NCI-H1048 (cell line): ENCODE results near the gene TRIM52.
"Not testable (repeated sequence)": the region's sequence is repeated elsewhere in the genome, so short reads cannot be mapped to it uniquely, and the experiment has no call there.

Experiments used
- DNase-seq: peaks from one replicate; lab custom pipeline; 2025; lab: John Stamatoyannopoulos, UW

TRIM52 gene

DNA sequence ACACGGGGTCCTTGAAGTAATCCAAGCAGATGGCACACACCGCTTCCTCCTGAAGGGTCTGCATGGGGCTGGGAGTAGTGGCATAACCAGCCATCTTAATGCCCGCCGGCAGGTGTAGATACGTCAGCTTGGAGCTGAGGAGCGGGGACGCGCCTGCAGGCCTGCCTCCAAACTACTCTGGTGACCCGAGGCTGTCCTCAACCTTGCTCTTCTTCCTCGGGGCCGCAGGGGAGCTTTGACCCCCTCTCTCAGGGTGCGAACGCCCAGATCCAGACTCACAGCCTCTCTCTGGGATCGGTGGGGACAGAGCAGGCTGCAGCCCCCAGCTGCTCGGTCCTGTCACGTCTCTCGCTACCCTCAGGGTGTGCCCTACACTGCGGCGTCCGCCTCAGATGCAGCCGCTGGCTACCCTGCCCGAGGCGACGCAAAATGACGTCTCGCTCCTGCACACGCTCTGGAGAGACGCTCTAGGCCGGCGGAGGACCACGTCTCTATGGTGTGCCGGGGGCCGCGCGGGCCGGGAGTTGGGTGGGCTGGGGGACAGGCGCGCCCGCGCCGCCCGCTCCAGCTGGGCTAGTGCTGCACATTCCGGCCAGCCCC, at the start of gene TRIM52:
Gene TRIM52 (minus strand): TSS at position 424 of the 600 bp plus-strand sequence. CDS start 330 bp downstream, at position 94.
- DNase-seq = no peak

DNA sequence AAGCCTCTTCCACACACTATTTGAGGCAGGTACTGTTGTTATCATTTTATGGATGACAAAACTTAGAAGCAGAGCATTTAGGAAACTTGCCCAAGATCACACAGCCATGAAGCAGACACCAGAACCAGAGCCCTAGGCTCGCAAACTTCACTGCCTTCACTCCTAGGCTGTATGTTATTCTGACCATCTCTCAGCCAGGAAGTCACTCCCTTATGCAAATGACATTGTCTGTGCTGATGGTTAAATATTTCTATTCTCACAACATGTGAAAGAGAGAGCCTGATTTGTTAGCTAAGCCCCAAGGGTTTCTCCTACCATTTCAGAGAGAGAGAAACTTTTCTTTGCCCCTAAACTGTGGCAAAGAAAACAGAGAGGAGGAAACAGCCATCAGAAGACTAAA, 26.4 kb upstream of the TRIM52 start:
- not testable (repeated sequence) for DNase-seq

- not testable (repeated sequence) for DNase-seq
Measured at GRCh38 chr5:181285962-181286705, 25.2 kb upstream of the TRIM52 start.

- not testable (repeated sequence) for DNase-seq
Measured at GRCh38 chr5:181283841-181284755, 23.2 kb upstream of the TRIM52 start.

GRCh38 chr5:181283347-181283746, 22.4 kb upstream of the TRIM52 start:
- DNase-seq = no peak

- DNase-seq = no peak
Measured at GRCh38 chr5:181282874-181283273, 21.9 kb upstream of the TRIM52 start.

DNA sequence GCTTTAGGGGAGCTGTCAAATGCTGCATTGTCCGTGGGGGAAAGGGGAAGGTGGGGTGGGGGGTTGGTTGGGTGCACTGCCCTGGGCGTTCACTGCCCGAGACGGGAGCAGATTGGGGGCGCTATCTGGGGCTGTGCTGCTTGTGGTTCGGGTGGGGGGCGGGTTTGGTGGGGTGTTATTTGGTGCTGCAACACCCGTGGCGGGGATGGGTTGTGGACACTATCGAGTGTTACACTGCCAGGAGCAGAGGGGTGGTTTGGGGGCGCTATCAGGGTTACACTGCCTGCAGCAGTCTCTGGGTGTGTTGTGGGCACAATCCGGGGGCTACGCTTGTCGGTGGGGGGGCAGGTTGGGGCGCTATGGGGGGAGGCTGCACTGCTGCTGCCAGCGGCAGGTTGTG, 21.5 kb upstream of the TRIM52 start:
- DNase-seq = not testable (repeated sequence)

- DNase-seq = no peak
Measured at GRCh38 chr5:181281984-181282316, 21.0 kb upstream of the TRIM52 start.

DNA sequence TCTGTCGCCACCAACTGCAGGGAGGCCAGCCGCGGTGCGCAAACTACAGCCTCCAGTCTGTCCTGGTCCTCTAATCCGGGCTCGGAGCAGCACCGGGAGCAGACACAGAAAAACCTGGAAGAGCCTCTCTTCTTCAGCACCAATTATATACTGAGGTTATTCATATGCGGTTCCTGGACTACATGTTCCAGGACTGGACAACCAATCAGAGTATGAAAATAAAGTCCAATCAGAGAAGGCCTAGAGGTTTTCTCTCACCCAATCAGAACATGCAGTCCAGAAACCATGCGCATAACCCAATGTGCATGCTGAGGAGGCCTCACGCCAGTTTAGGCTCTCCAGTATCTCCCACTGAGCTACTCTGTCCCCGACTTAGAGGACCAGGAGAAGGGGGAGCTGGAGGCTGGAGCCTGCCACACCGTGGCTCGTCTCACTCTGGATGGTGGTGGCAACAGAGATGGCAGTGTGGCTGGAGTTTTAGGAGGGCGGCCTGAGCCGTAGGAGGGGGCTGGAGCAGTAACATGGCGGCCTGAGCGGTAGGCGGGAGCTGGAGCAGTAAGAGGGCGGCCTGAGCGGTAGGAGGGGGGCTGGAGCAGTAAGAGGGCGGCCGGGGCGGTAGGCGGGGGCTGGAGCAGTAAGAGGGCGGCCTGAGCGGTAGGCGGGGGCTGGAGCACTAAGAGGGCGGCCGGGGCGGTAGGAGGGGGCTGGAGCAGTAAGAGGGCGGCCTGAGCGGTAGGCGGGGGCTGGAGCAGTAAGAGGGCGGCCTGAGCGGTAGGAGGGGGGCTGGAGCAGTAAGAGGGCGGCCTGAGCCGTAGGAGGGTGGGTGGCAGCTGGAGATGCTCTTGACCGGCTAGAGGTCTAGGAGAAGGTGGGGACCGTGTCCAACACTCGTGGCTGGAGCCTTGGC, 20.4 kb upstream of the TRIM52 start:
- no peak for DNase-seq

GRCh38 chr5:181280251-181280762, 19.4 kb upstream of the TRIM52 start:
- no peak for DNase-seq

- not testable (repeated sequence) for DNase-seq
Measured at GRCh38 chr5:181273433-181273744, 12.4 kb upstream of the TRIM52 start.

DNA sequence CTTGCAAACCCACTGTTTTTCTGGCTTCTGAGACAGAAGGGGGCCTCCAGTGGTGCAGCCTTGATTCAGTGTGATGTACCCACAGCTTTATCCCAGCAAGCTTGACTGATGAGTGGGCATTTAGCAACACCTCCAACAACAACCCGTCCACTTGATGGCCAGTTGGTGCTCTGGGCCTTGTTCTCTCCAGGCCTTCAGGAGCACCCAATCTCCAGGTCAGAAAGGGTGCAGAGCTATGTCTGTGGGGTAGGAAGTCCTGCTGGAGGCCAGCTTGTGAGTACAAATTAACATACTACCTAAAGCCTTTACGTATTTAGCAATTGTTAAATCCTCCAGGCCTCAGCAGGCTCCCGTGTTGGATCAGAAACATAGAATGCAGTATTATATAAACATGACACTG, 10.1 kb upstream of the TRIM52 start:
- no peak for DNase-seq

- not testable (repeated sequence) for DNase-seq
Measured at GRCh38 chr5:181267907-181268306, 7.0 kb upstream of the TRIM52 start.

- not testable (repeated sequence) for DNase-seq
Measured at GRCh38 chr5:181267291-181267904, 6.5 kb upstream of the TRIM52 start.

DNA sequence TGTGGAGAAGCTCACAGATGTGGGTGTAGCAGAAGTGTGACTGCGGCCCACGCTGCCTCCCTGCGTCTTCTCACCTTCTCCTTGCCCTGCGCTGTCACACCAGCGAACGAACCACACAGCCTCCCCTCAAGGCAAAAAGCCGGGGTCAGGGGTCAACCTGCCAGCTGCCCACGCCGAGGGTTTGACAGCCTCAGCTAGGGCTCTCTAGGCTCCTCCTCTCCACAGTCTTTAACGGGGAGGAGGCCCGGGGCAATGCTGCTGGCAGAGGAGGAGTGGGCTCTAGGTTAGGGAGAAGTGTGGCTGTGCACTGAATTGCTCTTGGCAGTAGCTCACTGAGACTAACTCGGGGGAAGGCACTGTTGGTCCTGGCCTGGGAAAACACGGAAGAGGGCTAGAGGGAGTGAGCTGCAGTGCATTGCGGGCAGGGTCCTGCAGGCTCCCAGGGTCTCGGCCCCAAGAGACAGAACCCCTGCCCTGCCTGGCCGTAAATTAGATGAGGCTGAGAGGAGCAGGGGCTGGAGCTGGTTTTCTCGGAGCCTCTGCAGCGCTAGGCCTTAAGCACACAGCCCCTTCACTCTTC, 4.2 kb upstream of the TRIM52 start:
- DNase-seq = no peak

GRCh38 chr5:181263633-181264032, 2.7 kb upstream of the TRIM52 start:
- DNase-seq = no peak

- no peak for DNase-seq
Measured at GRCh38 chr5:181261320-181262049, 542 bp upstream of the TRIM52 start.

DNA sequence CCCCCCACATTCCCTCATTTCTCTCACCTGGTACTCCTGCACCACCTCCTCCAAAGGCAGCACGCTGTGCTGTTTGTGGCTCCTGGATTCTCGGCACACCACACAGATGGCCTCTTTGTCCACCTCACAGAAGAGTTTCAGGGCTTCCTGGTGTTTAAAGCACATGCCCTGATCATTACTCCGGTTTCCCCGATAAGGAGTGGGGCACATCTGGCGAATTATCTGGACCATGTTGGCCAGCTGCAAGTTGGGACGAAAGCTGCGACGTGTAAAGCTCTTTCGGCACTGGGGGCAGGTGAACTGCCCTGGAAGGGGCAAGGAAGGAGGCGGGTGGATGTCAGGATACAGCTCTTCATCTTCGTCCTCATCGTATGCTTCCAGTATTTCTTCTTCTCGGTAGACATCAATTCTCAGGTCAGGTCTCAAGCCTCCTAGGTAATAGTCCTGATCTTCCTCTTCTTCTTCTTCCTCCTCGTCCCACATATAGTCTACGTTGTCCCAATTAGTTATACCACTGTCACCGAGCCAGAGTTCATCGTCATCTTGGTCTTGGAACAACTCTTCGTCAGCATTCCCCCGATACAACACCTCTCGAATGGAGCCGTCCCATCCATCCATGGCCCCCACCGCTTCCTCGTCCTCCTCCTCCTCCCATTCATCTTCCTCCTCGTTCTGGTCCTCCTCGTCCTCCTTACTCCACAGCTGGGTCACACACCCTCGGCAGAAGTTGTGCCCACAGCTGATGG, 796 bp downstream of the TRIM52 start:
- DNase-seq = no peak

- DNase-seq = no peak
Measured at GRCh38 chr5:181259283-181259682, 1.7 kb downstream of the TRIM52 start.
